WTC11 (cell line): ENCODE results near the gene DSG4. TPM values are rescaled to one million over a fixed set of nuclear protein-coding genes. Genes with fewer than 3 reads are reported as not detected.

ENCODE experiments used
- ATAC-seq: fragments of 200-7000 bp; cut with Tn5 transposase; 2 replicates; pipeline ENCODE4 v1.10.0; 2021; ENCODE audit warnings: mild to moderate bottlenecking, moderate library complexity
- CTCF ChIA-PET: fragments of 300-600 bp; sonication (Branson Sonifier 250); formaldehyde crosslinking; loops from one replicate; lab custom pipeline; 2021; ENCODE audit warnings: antibody characterized with exemption; lab: Charles Lee
- POLR2A ChIA-PET: fragments of 350-600 bp; sonication (Branson Sonifier 250); formaldehyde crosslinking; loops from one replicate; lab custom pipeline; 2021; ENCODE audit warnings: antibody characterized with exemption; lab: Charles Lee
- DNase-seq: peaks from one replicate; pipeline ENCODE4 v3.0.0; 2021; ENCODE audit warnings: low spot score
- H3K27ac Mint-ChIP-seq: 2 replicates; pipeline ENCODE4 v1.8.0; 2021; ENCODE audit warnings: mixed read lengths
- H3K27me3 Mint-ChIP-seq: 2 replicates; pipeline ENCODE4 v1.8.0; 2021; ENCODE audit warnings: low read depth, mild to moderate bottlenecking, moderate library complexity, mixed read lengths
- H3K36me3 Mint-ChIP-seq: 2 replicates; pipeline ENCODE4 v1.8.0; 2021; ENCODE audit warnings: mixed read lengths
- H3K4me1 Mint-ChIP-seq: 2 replicates; pipeline ENCODE4 v1.8.0; 2022; ENCODE audit warnings: mixed read lengths
- H3K4me3 Mint-ChIP-seq: 2 replicates; pipeline ENCODE4 v1.8.0; 2021; ENCODE audit warnings: mild to moderate bottlenecking, moderate library complexity, mixed read lengths
- H3K9me3 Mint-ChIP-seq: 2 replicates; pipeline ENCODE4 v1.8.0; 2021; ENCODE audit warnings: mixed read lengths
- AR ChIP-seq: fragments of 250-450 bp; sonication (Bioruptor Pico); IDR thresholded peaks from 2 replicates; pipeline ENCODE4 v1.9.0; 2021; ENCODE audit warnings: mild to moderate bottlenecking
- CDX4 ChIP-seq: fragments of 250-450 bp; sonication (Bioruptor Pico); IDR thresholded peaks from 2 replicates; pipeline ENCODE4 v1.9.0; 2021; ENCODE audit warnings: moderate library complexity, mild to moderate bottlenecking, inconsistent platforms, borderline replicate concordance
- CTCF ChIP-seq: fragments of 200-600 bp; IDR thresholded peaks from 2 replicates; pipeline ENCODE4 v1.8.0; 2022; ENCODE audit warnings: antibody characterized with exemption
- PRDM15 ChIP-seq: sonication (generic); formaldehyde crosslinking; IDR thresholded peaks from 2 replicates; pipeline ENCODE4 v1.8.0; 2022; ENCODE audit warnings: missing genetic modification reagents
- ZBTB21 ChIP-seq: sonication (generic); formaldehyde crosslinking; IDR thresholded peaks from 2 replicates; pipeline ENCODE4 v1.8.1; 2023; ENCODE audit warnings: mild to moderate bottlenecking, missing genetic modification reagents, borderline replicate concordance
- ZNF281 ChIP-seq: sonication (generic); formaldehyde crosslinking; IDR thresholded peaks from 2 replicates; pipeline ENCODE4 v1.8.0; 2023; ENCODE audit warnings: mild to moderate bottlenecking, missing genetic modification reagents
- ZNF425 ChIP-seq: fragments of 250-450 bp; sonication (Bioruptor Pico); conservative IDR thresholded peaks from 2 replicates; pipeline ENCODE4 v1.9.0; 2021; ENCODE audit warnings: mild to moderate bottlenecking
- total RNA-seq: library from RNA; stranded (reverse); gene quantifications from 3 replicates; pipeline ENCODE4 v1.2.3, GENCODE V29; 2021

DSG4 gene
- total RNA-seq, 1 experiment from 2014 or later = not detected

GRCh38 chr18:31424383-31424988 lies 47.9 kb downstream of the DSG4 start:
- H3K9me3 Mint-ChIP-seq = no peaks in the 10 kb centered on the region
- no peaks in the 10 kb centered on the region for H3K27me3 Mint-ChIP-seq
- TF ChIP-seq CTCF (peak; percentile 86), CDX4 (CRISPR knock-in tag) (no peak)
- DNase-seq = peak; percentile 72
- no peaks in the 10 kb centered on the region for H3K36me3 Mint-ChIP-seq
- no peak overlapping the region for H3K4me3 Mint-ChIP-seq
- H3K27ac Mint-ChIP-seq = no peak overlapping the region
- ChIA-PET POLR2A (no interaction called here), CTCF (interaction anchor here (0.5 to 1.7 kb wide), 51 partner anchors 10 to 566 kb away, joined by 3 to 14 read pairs (median 4); no protein-coding TSS in a partner anchor)
- ATAC-seq = peak; percentile 99
- peaks cover 9% of the 10 kb centered on the region for H3K4me1 Mint-ChIP-seq

- TF ChIP-seq PRDM15 (CRISPR knock-in tag) (no peak), ZBTB21 (no peak), AR (CRISPR knock-in tag) (no peak), ZNF425 (CRISPR knock-in tag) (no peak), ZNF281 (CRISPR knock-in tag) (no peak)
- Mint-ChIP-seq H3K9me3 (no peaks in the 10 kb centered on the region), H3K4me1 (peaks cover 17% of the 10 kb centered on the region), H3K27ac (no peak overlapping the region), H3K27me3 (no peaks in the 10 kb centered on the region), H3K36me3 (no peaks in the 10 kb centered on the region), H3K4me3 (no peak overlapping the region)
- POLR2A ChIA-PET = no interaction called here
- no peak for ATAC-seq
- CTCF ChIA-PET = interaction anchor here (1.5 kb wide), 1 partner anchor 185 kb away, joined by 3 read pairs; no protein-coding TSS in a partner anchor
- no peak for DNase-seq
Measured at GRCh38 chr18:31426021-31426420, 49.4 kb downstream of the DSG4 start.
